GM18517 (cell line): ENCODE measurements around the gene SLC35F2.

Source experiments
- ATAC-seq: cut with Tn5 transposase; IDR thresholded peaks from one replicate; pipeline ENCODE4 v1.9.1; 2021; ENCODE audit warnings: mild to moderate bottlenecking, moderate library complexity; ENCODE audit not compliant: unreplicated experiment

SLC35F2 gene

GRCh38 chr11:107743191-107743590 lies 115.4 kb downstream of the SLC35F2 start:
- ATAC-seq: no peak

- ATAC-seq: peak; percentile 83
Observed at GRCh38 chr11:107741044-107741823, 117.4 kb downstream of the SLC35F2 start.
